ENCODE results near the gene DLGAP1.

The DLGAP1 gene

GRCh38 chr18:3720818-3721545 lies 734.1 kb downstream of the DLGAP1 start:
- H3K27me3 ChIP-seq (ENCODE audit: insufficient read depth, poor library complexity, severe bottlenecking) = no peaks in the 10 kb centered on the region
- TF ChIP-seq POLR2AphosphoS5 (IDR thresholded peaks at IDR 0.05; ENCODE audit: low read depth) (no peak), CTCF (IDR thresholded peaks at IDR 0.05; ENCODE audit: insufficient read depth, low read length) (no peak), SPI1 (IDR thresholded peaks at IDR 0.05; ENCODE audit: borderline replicate concordance, low read depth) (no peak), GABPA (IDR thresholded peaks at IDR 0.05; ENCODE audit: low read depth) (no peak), REST (IDR thresholded peaks at IDR 0.05; ENCODE audit: insufficient replicate concordance, low read depth) (no peak)
- H3K27ac ChIP-seq (replicated peaks) = peak overlapping the region; percentile 15
- DNase-seq (ENCODE audit: low read depth in 1 of 2, low spot score in 1 of 2) = peak in 1 of 2 experiments; percentile 58
- H3K4me3 ChIP-seq (replicated peaks; ENCODE audit: insufficient read depth, low read length) = no peak overlapping the region

GRCh38 chr18:3720159-3720558 lies 734.9 kb downstream of the DLGAP1 start:
- no peak for DNase-seq (ENCODE audit: low read depth in 1 of 2, low spot score in 1 of 2)
- TF ChIP-seq POLR2AphosphoS5 (IDR thresholded peaks at IDR 0.05; ENCODE audit: low read depth) (no peak), SPI1 (IDR thresholded peaks at IDR 0.05; ENCODE audit: borderline replicate concordance, low read depth) (no peak), REST (IDR thresholded peaks at IDR 0.05; ENCODE audit: insufficient replicate concordance, low read depth) (no peak), GABPA (IDR thresholded peaks at IDR 0.05; ENCODE audit: low read depth) (no peak), CTCF (IDR thresholded peaks at IDR 0.05; ENCODE audit: insufficient read depth, low read length) (no peak)
- Histone ChIP-seq H3K4me3 (replicated peaks; ENCODE audit: insufficient read depth, low read length) (no peak overlapping the region), H3K27me3 (ENCODE audit: insufficient read depth, poor library complexity, severe bottlenecking) (no peaks in the 10 kb centered on the region), H3K27ac (replicated peaks) (no peak overlapping the region)

- Histone ChIP-seq H3K27me3 (ENCODE audit: insufficient read depth, poor library complexity, severe bottlenecking) (no peaks in the 10 kb centered on the region), H3K27ac (replicated peaks) (0 out of 2 replicates have a peak overlapping the region, but pooled peaks have one; percentile 6), H3K4me3 (replicated peaks; ENCODE audit: insufficient read depth, low read length) (no peak overlapping the region)
- peak in 1 of 2 experiments; percentile 43 for DNase-seq (ENCODE audit: low read depth in 1 of 2, low spot score in 1 of 2)
- TF ChIP-seq CTCF (IDR thresholded peaks at IDR 0.05; ENCODE audit: insufficient read depth, low read length) = no peak
- no peak for TF ChIP-seq REST (IDR thresholded peaks at IDR 0.05; ENCODE audit: insufficient replicate concordance, low read depth)
- no peak for TF ChIP-seq POLR2AphosphoS5 (IDR thresholded peaks at IDR 0.05; ENCODE audit: low read depth)
- TF ChIP-seq SPI1 (IDR thresholded peaks at IDR 0.05; ENCODE audit: borderline replicate concordance, low read depth) = no peak
- no peak for TF ChIP-seq GABPA (IDR thresholded peaks at IDR 0.05; ENCODE audit: low read depth)
Observed at GRCh38 chr18:3717376-3718025, 737.6 kb downstream of the DLGAP1 start.

All from HL-60 (cell line).